Fibroblast of skin of back (primary cell): ENCODE measurements around the gene XRCC2. TPM values are rescaled to one million over a fixed set of nuclear protein-coding genes. Genes with fewer than 3 reads are reported as not detected.
"Not testable (repeated sequence)": the region's sequence is repeated elsewhere in the genome, so short reads cannot be mapped to it uniquely, and the experiment has no call there.

Experiments used
- DNase-seq: peaks from one replicate; pipeline ENCODE4 v3.0.0-alpha.2; 2013
- polyA plus RNA-seq, 2 experiments: library from polyadenylated mRNA; unstranded; fragments of 120-200 nt; gene quantifications; one replicate each; pipeline ENCODE4 v1.2.1, GENCODE V29; 2013; ENCODE audit not compliant: insufficient read length in 2 of 2

XRCC2 gene
- 3.9 TPM for polyA plus RNA-seq (2013, experiment 1 of 2; ENCODE audit: insufficient read length)
- polyA plus RNA-seq (2013, experiment 2 of 2; ENCODE audit: insufficient read length), result 0.53 TPM

DNA sequence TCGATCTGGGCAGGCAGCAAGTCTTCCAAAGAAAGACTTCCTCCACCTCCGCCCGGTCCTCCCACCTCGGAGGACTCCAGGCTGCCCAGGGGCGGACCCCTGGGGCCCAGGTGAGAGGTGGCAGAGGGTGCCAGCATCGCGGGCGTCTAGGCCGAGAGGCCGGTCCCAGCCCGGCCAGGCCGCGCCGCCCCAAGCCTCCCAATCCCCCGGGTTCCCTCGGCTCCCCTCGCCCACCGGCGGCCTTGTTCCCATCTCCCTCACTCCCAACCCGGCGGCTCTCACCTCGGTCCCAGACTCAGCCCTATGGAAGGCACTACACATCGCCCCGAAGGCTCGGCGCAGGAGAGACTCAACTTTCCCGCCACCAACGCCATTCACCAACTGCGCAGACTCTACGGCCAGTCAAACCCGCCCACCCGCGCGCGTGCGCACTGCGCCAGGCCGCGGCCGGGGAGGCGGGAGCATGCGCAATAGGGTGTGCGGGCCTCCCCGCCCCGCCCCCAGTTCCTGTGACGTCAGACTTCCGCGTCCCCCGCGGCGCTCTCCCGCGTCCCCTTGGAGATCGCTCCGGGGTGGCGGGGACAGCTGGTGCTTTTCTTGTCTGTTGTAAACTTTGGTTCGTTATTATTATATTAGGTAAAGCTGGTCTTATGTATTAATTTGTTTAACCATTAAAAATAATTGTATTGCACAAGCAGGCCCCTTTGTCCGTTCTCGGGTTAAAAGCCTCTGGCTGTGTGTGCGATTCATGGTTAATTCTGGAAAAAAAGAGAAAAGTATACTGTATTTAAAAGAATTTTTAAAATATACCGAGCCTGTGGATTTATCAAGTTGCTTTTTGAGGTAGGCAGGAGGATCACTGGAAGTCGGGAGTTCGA, at the start of gene XRCC2:
XRCC2 (minus strand) TSS at position 383 of the 878 bp plus-strand sequence; CDS start at position 321, 62 bp downstream.
- DNase-seq, result peak; percentile 89

DNA sequence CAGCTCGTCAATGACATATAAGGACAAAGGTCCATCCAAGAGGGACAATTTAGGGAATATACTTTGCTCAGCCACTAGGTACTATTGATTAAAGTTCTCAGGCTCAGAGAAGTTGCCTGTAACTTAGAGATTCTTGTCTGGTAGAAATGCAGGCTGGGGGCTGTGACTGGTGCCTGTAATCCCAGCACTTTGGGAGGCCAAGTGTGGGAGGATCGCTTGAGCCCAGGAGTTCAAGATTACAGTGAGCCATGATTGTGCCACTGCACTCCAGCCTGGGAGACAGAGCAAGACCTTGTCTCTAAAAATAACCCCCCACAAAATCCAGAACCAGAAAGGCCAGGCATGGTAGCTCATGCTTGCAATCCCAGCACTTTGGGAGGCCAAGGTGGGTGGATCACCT, 47.4 kb upstream of the XRCC2 start:
- no peak for DNase-seq

GRCh38 chr7:152712412-152713042, 36.6 kb upstream of the XRCC2 start:
- not testable (repeated sequence) for DNase-seq

DNA sequence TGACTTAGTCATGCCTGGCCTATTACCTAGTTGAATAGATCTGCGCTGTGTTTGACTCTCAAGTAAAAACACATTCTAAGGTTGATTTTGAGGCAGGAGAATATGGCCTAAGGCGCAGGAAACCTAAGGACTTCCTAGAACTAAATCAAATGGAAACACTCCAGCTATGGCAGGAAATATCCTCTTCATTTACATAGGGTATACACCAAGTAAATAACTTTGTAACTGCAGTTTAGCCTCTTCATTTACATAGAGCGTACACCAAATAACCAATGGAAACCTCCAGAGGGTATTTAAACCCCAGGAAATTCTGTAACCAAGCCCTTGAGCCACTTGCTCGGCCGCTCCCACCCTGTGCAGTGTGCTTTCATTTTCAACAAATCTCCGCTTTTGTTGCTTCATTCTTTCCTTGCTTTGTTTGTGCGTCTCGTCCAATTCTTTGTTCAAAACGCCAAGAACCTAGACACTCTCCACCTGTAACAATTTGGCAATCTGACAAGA, 35.6 kb upstream of the XRCC2 start:
- DNase-seq, result no peak

DNA sequence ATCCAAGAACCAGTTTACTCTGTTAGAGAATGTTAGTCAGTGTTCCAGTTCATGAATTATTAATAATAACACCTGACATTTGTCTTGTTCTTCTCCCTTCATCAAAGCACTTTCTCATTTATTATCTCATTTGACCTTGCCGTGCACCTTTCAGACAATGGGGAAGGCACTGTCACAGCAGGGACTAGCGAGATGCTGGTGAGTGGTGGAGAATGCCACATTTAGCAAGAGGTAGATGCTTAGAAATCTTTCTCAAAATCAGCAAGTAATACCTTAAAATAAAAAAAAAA, 34.2 kb upstream of the XRCC2 start:
- DNase-seq, result no peak

- peak; percentile 16 for DNase-seq
These were observed 33.6 kb upstream of the XRCC2 start for GRCh38 chr7:152709287-152710152.

DNA sequence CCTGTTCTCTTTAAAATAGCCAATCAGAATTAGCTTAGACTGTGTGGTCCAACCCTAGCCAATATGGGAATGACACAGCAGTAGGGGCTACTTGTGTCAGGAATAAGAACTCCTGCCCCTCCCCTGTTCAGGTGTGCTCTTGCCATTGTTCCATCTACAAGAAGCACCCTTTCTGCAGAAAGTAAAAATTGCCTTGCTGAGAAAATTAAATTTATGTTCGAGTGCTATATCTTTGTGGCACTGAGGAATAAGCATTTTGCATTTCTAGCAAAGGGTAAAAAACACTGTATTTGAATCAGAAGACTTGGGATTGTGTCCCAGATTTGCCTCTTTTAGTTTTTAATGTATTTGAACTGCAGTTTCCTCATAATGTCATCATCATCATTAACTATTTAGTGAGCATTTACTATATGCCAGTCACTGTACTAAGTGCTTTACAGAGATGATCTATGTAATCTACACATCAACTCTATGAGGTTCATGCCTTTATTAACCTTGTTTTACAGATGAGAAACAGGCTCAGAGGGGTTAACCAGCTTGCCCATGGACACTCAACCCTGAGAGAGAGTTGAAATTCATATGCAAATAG, 28.9 kb upstream of the XRCC2 start:
- DNase-seq, result no peak

GRCh38 chr7:152699079-152699478, 23.1 kb upstream of the XRCC2 start:
- DNase-seq, result no peak

- not testable (repeated sequence) for DNase-seq
These were observed 21.5 kb upstream of the XRCC2 start for GRCh38 chr7:152697268-152697974.

DNA sequence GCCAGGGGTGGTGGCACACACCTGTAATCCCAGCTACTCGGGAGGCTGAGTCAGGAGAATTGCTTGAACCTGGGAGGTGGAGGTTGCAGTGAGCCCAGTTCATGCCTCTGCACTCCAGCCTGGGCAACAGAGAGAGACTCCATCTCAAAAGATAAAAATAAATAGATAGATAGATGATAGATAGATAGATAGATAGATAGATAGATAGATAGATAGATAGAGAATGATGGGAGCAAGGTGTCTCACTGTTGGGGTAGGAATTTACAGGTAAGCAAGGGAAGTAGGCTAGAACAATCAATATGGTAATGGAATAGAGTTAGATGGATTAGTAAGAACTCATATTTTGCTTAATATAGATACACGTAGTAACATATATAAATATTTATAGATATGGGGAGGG, 16.3 kb upstream of the XRCC2 start:
- DNase-seq, result not testable (repeated sequence)

GRCh38 chr7:152683297-152683696, 7.4 kb upstream of the XRCC2 start:
- no peak for DNase-seq

GRCh38 chr7:152677808-152678670, 2.1 kb upstream of the XRCC2 start:
- no peak for DNase-seq

GRCh38 chr7:152674860-152675758, 832 bp downstream of the XRCC2 start:
- DNase-seq, result peak; percentile 20

- DNase-seq, result no peak
These were observed 2.0 kb downstream of the XRCC2 start for GRCh38 chr7:152673897-152674296.

DNA sequence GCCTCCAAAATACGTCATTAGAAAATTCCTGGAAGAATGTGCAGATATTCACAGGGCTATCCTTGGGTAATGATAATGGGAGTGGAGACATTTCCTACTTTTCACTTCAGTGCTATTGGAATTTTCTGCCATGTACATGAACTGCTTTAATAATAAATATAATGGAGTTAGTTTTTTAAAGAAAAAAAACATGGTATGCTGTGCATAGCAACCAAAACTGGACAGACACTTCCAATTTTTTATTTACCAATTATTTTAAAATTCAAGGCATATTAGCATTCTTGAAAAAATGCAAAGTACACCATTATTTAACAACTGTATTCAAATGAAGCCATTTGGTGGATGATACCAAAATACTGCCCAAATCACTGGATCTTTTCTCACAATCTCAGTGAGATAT, 3.3 kb downstream of the XRCC2 start:
- DNase-seq, result no peak

GRCh38 chr7:152669758-152670157, 6.2 kb downstream of the XRCC2 start:
- no peak for DNase-seq

DNA sequence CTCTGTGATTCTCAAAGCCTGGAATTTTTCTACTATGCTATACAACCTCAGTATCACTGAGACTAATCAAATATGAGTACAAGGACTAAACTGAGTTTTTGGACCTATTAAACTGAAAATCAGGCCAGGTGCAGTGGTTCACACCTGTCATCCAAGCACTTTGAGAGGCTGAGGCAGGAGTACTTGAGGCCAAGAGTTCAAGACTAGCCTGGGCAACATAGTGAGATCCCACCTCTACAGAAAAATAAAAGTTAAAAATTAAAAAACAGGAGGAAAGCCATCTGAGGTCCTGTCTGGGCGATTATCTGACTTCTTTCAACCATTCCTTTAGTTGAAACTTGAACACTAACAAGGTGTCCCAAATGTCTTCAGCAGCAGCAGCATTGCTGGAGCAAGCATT, 7.0 kb downstream of the XRCC2 start:
- no peak for DNase-seq

- no peak for DNase-seq
These were observed 8.0 kb downstream of the XRCC2 start for GRCh38 chr7:152667958-152668357.

DNA sequence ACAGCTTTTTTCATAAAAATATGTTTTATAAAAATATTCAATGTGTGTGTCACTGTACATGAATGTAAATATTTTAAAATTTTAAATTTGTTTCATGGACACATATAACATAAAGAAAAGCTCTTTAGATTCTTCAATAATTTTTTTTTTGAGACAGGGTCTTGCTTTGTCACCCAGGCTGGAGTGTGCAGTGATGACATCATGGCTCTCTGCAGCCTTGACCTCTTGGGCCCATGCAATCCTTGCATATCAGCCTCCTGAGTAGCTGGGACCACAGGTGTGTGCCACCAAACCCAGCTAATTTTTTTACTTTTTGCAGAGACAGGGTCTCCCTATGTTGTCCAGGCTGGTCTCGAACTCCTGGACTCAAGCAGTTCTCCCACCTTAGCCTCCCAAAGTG, 9.9 kb downstream of the XRCC2 start:
- DNase-seq, result no peak

DNA sequence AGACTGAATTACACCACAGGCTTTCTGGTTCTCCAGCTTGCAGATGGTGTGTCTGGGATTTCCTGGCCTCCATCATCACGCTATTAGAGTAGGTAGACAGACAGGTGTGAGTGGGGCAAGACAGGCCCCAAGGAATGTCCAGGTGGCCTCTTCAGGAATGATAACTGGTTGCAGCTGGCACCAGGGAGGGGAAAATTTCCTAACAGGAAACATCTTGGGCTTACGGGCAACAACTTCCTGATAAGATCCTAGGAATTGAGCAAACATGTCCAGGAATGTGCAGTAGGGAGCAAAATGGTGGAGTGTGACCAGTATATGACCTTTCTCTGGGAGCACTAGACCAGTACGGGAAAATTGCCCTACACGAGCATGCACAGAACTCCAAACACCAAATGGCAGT, 11.3 kb downstream of the XRCC2 start:
- DNase-seq, result no peak
